Vagina (tissue), 2 donors: ENCODE data around the gene MRPL17. TPM values are rescaled to one million over a fixed set of nuclear protein-coding genes. Genes with fewer than 3 reads are reported as not detected.

Source experiments
- DNase-seq, 2 donors: peaks; one replicate each; pipeline ENCODE4 v3.0.0-alpha.2; 2017; ENCODE audit errors: extremely low spot score in 2 of 2
- H3K27ac ChIP-seq: fragments of 200-600 bp; sonication (generic); one replicate; pipeline ENCODE4 v1.5.1; 2019
- H3K27me3 ChIP-seq: fragments of 200-600 bp; sonication (generic); one replicate; pipeline ENCODE4 v1.5.1; 2019
- H3K36me3 ChIP-seq, 2 donors: fragments of 200-600 bp; sonication (generic); one replicate each; pipeline ENCODE4 v1.5.1; 2017 to 2019
- H3K4me1 ChIP-seq: fragments of 200-600 bp; sonication (generic); one replicate; pipeline ENCODE4 v1.5.1; 2019
- H3K4me3 ChIP-seq, 2 donors: fragments of 200-600 bp; sonication (generic); 1 replicate in 1 of 2; 2 replicates in 1 of 2; pipeline ENCODE4 v1.5.1; 2016 to 2019
- H3K9me3 ChIP-seq: fragments of 200-600 bp; sonication (generic); one replicate; pipeline ENCODE4 v1.5.1; 2019
- CTCF ChIP-seq, 3 experiments: fragments of 450-650 bp in 2 of 3; fragments of 200-600 bp in 1 of 3; sonication (generic) in 1 of 3; IDR thresholded peaks; one replicate each; pipeline ENCODE4 v1.5.1; 2017 to 2019; ENCODE audit warnings: antibody characterized with exemption in 3 of 3, mild to moderate bottlenecking in 2 of 3, moderate library complexity in 2 of 3
- POLR2A ChIP-seq, 2 donors: fragments of 450-650 bp; IDR thresholded peaks; one replicate each; pipeline ENCODE4 v1.6.1; 2017; ENCODE audit warnings: antibody characterized with exemption in 2 of 2, mild to moderate bottlenecking in 2 of 2, moderate library complexity in 2 of 2
- POLR2AphosphoS5 ChIP-seq, 2 donors: sonication (generic); formaldehyde crosslinking; IDR thresholded peaks; one replicate each; pipeline ENCODE4 v1.9.0; 2017; ENCODE audit warnings: antibody characterized with exemption in 2 of 2, mild to moderate bottlenecking in 2 of 2, low read depth in 1 of 2; ENCODE audit not compliant: insufficient read depth in 1 of 2
- intact Hi-C: fragments of 100-400 bp; cut with DNase I; formaldehyde crosslinking; loops from one replicate; pipeline ENCODE4 v1.15.1; 2023
- total RNA-seq: library from RNA; depleted of rRNA; stranded (reverse); fragments of >200 nt; gene quantifications from one replicate; pipeline ENCODE4 v1.2.3, GENCODE V29; 2016

MRPL17 gene
- total RNA-seq, 1 donor from 2014 or later = 55.2 TPM

- Histone ChIP-seq H3K4me3 (no peak overlapping the region), H3K9me3 (no peaks in the 10 kb centered on the region), H3K27me3 (no peaks in the 10 kb centered on the region), H3K27ac (peak overlapping the region; percentile 92), H3K36me3 (no peaks in the 10 kb centered on the region), H3K4me1 (peaks cover 17% of the 10 kb centered on the region)
- no peak for DNase-seq
- intact Hi-C loops = loop anchor here (10.0 kb wide), 1 partner anchor 53 kb away; the partner anchor contains the start of genes ILK and RRP8
- no peak for TF ChIP-seq POLR2A (IDR thresholded peaks at IDR 0.05)
Measured at GRCh38 chr11:6657346-6657745, 25.8 kb downstream of the MRPL17 start.

- TF ChIP-seq POLR2A (IDR thresholded peaks at IDR 0.05) (no peak), CTCF (IDR thresholded peaks at IDR 0.05) (no peak), POLR2AphosphoS5 (IDR thresholded peaks at IDR 0.05; ENCODE audit: insufficient read depth in 1 of 2, low read depth in 1 of 2) (no peak)
- peaks cover 17% of the 10 kb centered on the region for H3K4me1 ChIP-seq
- no peaks in the 10 kb centered on the region for H3K27me3 ChIP-seq
- intact Hi-C loops = loop anchor here (10.0 kb wide), 1 partner anchor 52 kb away; the partner anchor contains the start of genes ILK and RRP8
- no peaks in the 10 kb centered on the region for H3K36me3 ChIP-seq
- no peaks in the 10 kb centered on the region for H3K9me3 ChIP-seq
- H3K4me3 ChIP-seq = peak overlapping the region in 1 of 2 donors; percentile 57
- DNase-seq = peak in 1 of 2 donors; percentile 87
- peak overlapping the region; percentile 92 for H3K27ac ChIP-seq
Measured at GRCh38 chr11:6656936-6657335, 26.2 kb downstream of the MRPL17 start.

- Histone ChIP-seq H3K9me3 (no peaks in the 10 kb centered on the region), H3K4me3 (peak overlapping the region; percentile 57 to 72), H3K27me3 (no peaks in the 10 kb centered on the region), H3K27ac (peak overlapping the region; percentile 92), H3K36me3 (no peaks in the 10 kb centered on the region), H3K4me1 (peaks cover 17% of the 10 kb centered on the region)
- DNase-seq = no peak
- intact Hi-C loops = loop anchor here (10.0 kb wide), 1 partner anchor 52 kb away; the partner anchor contains the start of genes ILK and RRP8
- no peak for TF ChIP-seq CTCF (IDR thresholded peaks at IDR 0.05)
- TF ChIP-seq POLR2A (IDR thresholded peaks at IDR 0.05) = no peak
- TF ChIP-seq POLR2AphosphoS5 (IDR thresholded peaks at IDR 0.05; ENCODE audit: insufficient read depth in 1 of 2, low read depth in 1 of 2) = no peak
Measured at GRCh38 chr11:6656584-6656915, 26.6 kb downstream of the MRPL17 start.

- DNase-seq = no peak
Measured at GRCh38 chr11:6655790-6656583, 27.2 kb downstream of the MRPL17 start, which contains the start of gene DCHS1. Gene DCHS1 (minus strand): TSS chr11:6655809. CDS start chr11:6641613, 14,196 bp downstream.

GRCh38 chr11:6655020-6655789 lies 27.9 kb downstream of the MRPL17 start:
- no peaks in the 10 kb centered on the region for H3K9me3 ChIP-seq
- peak overlapping the region; percentile 57 to 72 for H3K4me3 ChIP-seq
- H3K27me3 ChIP-seq = no peaks in the 10 kb centered on the region
- DNase-seq = no peak
- no peaks in the 10 kb centered on the region for H3K36me3 ChIP-seq
- intact Hi-C loops = loop anchor here (10.0 kb wide), 1 partner anchor 50 kb away; the partner anchor contains the start of genes ILK and RRP8
- TF ChIP-seq POLR2AphosphoS5 (IDR thresholded peaks at IDR 0.05; ENCODE audit: insufficient read depth in 1 of 2, low read depth in 1 of 2) (peak in 1 of 2 donors; percentile 41), CTCF (IDR thresholded peaks at IDR 0.05) (no peak)
- H3K4me1 ChIP-seq = peaks cover 17% of the 10 kb centered on the region
- peak overlapping the region; percentile 92 for H3K27ac ChIP-seq

More at GRCh38 chr11:6655790-6656583, 27.2 kb downstream of the MRPL17 start, which contains the start of gene DCHS1:
- Histone ChIP-seq H3K36me3 (no peaks in the 10 kb centered on the region), H3K9me3 (no peaks in the 10 kb centered on the region), H3K4me3 (peak within 1 kb of the TSS; percentile 57 to 72), H3K27ac (peak within 1 kb of the TSS; percentile 92), H3K27me3 (no peaks in the 10 kb centered on the region), H3K4me1 (peaks cover 17% of the 10 kb centered on the region)
- no peak for TF ChIP-seq POLR2A (IDR thresholded peaks at IDR 0.05)
- peak in 1 of 2 donors; percentile 60 for TF ChIP-seq POLR2AphosphoS5 (IDR thresholded peaks at IDR 0.05; ENCODE audit: insufficient read depth in 1 of 2, low read depth in 1 of 2)
- intact Hi-C loops = loop anchor here (10.0 kb wide), 1 partner anchor 51 kb away; the partner anchor contains the start of genes ILK and RRP8
